Left colon (tissue), 2 donors: ENCODE measurements around the gene ZNF181. TPM values are rescaled to one million over a fixed set of nuclear protein-coding genes. Genes with fewer than 3 reads are reported as not detected.

Source experiments
- ATAC-seq: fragments of 200-7000 bp; cut with Tn5 transposase; one replicate; pipeline ENCODE4 v1.9.1; 2020; ENCODE audit warnings: mild to moderate bottlenecking, moderate library complexity
- DNase-seq, 2 donors: peaks; one replicate each; pipeline ENCODE4 v3.0.0-alpha.2; 2020
- intact Hi-C, 2 donors: fragments of 100-400 bp; cut with DNase I in 1 of 2; cut with micrococcal nuclease in 1 of 2; formaldehyde crosslinking; loops; one replicate each; pipeline versions ENCODE4 v1.11.2 to v1.14.0; 2022; cut with DNase I, micrococcal nuclease
- total RNA-seq, 2 donors: library from RNA; stranded (reverse); fragmentation: NEBNext Ultra II Directional; extraction: Animal tissue kit (Norgen Biotek cat#: 25700); gene quantifications; one replicate each; pipeline ENCODE4 v1.2.1, GENCODE V29; 2021
- donor health status: DM: no; HTN: no; CAD: no.
- donor health status: DM: yes; HTN: yes; CAD: no.

ZNF181 gene
- total RNA-seq, 2 donors from 2014 or later: 8.4 to 10.1 TPM

DNA sequence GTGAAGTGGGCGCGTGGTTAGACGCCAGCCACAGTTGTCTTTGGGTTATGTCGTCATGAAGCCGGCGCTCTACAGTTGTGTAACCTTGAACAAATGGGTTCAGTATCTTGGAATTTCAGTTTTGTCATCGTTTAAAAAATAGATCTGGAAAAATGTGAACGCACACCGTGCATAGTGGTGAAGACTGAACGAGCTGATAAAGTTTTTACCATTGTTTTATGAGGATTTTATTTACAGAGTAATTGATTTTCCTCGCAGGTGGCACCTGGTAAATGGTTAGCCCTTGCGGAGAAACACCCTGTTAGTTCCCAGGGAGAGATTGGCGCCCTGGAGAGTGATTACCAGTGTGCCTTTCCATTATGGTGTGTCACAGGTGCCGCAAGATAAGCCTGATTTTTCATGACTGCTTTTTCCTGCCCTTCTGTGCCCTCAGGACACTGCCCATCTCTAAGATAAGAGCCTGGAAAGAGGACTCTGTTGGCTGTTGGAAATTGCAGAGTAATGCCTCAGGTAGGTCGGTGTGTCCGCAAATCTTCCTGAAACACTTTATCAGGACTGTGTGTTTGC lies 577 bp downstream of the ZNF181 start:
- ATAC-seq: peak; percentile 52
- intact Hi-C loops: loop anchor here in 1 of 2 donors (5.0 kb wide), 1 partner anchor 38 kb away; the partner anchor contains the start of gene ZNF599
- peak; percentile 20 to 32 for DNase-seq

DNA sequence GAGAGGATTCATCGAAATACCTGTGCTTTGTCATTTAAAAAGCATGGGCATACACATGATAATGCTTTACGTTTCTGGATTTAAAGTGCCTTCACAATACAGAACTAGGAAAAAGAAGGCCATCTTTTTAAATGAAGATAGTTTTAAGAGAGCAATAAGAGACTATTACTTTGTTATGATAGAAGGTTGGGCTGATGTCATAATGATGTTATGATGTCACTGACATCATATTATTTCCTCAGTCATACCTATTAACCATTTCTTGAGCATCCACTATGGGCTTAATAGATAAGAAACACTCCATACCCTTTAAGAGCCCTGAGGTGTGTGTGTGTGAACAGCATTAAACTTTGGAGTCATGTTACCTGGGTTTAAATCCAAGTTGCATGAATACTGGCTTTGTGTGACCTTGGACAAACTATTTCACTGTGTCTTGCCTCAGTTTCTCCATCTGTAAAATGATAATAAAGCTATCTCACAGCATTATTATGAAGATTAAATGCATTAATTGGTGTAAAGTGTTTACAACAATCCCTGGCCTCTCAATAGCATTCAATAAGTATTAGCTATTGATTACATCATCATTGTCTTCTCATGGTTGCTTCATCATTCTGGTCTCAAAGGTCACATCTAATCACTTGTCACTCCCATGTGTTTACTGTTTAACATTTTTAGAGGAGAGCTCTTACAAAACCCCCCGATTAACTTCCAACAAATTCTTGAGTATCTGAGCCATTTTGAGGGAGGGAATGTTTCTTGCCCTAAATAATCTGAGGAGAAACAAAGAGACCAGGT lies 11.1 kb downstream of the ZNF181 start:
- DNase-seq (no peak), ATAC-seq (no peak)
- intact Hi-C loops: no loop called here

DNA sequence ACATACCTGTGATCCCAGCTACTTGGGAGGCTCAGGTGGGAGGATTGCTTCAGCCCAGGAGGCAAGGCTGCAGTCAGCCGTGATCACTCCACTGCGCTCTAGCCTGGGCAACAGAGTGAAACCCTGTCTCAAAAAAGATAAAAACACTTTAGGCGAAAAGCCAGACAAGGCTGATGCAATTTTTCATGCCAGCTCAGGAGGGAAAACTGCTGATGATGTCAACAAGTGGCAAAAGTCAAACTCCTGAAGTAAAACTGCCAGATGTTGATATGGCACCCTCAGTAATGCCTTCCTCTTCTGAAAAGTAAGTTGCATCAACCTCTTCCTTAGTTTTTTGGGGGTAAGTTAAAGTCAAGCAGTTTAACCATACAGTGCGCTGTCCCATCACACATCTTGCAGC lies 23.4 kb downstream of the ZNF181 start:
- ATAC-seq: no peak
- intact Hi-C loops: no loop called here
- no peak for DNase-seq

DNA sequence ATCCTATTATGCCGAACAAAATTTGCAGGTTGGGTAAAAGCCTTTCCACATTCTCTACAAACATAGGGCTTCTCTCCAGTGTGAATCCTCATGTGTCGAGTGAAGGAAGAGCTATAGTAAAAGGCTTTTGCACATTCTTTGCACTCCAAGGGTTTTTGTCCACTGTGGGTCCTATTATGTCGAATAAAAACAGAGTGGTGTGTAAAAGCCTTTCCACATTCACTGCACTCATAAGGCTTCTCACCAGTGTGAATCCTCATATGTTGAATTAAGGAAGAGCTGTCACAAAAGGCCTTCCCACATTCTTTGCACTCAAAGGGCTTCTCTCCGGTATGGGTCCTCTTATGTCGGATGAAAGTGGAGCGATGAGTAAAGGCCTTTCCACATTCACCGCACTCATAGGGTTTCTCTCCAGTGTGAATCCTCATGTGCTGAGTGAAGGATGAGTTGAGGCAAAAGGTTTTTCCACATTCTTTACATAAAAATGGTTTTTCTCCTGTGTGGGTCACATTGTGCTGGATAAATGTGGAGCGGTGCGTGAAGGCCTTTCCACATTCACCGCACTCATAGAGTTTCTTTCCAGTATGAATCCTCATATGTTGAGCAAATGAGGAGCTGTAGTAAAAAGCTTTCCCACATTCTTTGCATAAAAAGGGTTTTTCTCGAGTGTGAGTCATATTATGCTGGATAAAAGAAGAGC lies 25.3 kb downstream of the ZNF181 start:
- DNase-seq (no peak), ATAC-seq (no peak)
- intact Hi-C loops: no loop called here

DNA sequence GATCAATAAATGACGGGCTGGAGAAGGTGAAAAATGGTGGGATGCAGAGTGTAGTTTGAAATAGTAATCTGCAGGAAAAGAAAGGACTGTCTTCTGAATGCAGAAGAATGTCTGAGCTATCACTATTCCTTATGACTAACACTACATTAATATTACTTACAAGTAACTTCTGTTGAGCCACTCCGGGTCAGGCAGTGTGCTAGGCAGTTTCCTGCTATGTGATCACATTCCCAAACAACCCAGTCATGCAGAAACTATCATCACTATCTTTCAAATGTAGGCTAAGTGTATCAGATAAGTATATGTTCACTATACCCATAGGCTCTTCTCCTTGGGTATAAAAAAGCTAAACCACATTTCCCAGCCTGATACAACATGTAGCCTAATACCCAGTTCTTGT lies 32.3 kb downstream of the ZNF181 start:
- no peak for ATAC-seq
- no peak for DNase-seq
- intact Hi-C loops: no loop called here

DNA sequence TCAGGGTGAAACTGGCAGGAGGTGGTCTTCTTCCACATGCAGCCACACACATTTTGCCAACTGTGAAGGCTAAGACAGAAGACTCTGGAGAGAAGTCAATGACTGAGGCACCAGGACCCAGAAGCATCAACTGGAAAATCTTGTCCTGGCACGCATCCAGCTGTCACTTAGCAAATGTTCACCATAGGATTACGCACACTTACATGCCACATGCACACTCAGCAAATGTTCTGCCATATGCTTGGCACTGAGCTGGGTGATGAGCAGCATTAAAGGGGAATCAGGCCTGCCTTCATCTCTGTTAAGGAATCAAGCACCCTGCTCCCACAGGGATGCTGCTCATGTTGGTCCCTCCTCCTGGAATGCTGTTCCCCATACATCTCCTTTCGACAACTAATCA lies 33.9 kb downstream of the ZNF181 start:
- intact Hi-C loops: no loop called here
- DNase-seq (no peak), ATAC-seq (no peak)

DNA sequence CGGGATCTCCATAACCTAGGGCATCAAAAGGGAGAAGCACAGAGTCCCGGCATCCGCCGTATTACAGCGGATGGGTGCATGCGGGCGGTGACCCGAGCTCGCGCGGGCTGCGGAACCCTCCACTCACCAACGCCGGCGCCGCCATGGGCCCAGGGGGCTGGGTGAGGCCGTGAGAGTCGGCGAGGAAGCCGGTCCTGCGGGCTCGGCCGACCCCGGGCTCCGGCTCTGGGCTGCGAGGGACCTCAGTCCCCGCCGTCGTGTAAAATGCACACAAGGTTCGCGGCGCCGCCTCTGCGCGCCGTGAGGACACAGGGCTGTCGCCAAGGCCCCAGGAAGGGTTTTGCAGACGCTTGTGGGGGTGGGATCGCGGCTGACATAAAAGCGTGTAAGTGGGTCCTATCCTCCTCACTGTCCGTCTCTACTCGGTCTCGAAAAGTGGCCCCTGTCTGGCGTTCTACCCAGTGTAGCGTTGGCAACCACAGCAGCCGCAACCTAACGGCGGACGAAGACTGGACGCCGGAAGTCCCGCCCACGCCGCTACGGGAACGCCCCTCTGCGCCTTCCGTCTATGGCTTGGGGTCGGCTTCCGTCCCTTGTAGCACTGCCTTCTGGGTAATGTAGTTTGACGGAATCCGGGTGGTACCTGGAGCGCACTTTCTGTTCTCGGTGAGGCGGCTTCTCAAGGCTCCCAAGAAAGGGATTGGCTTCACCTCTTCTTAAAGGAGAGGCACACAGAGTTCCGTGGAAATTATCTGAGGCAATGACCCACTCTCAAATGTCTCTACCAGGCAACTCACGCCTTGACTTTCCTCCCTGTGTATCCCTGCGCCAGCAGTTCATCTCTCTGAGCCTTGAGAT lies 38.9 kb downstream of the ZNF181 start, which contains the start of gene ZNF599:
Gene ZNF599, minus strand, starts transcription at position 519 of the 858 bp plus-strand sequence. Its CDS starts 374 bp downstream, at position 145.
- intact Hi-C loops: loop anchor here in 1 of 2 donors (5.0 kb wide), 1 partner anchor 36 kb away; no protein-coding TSS in a partner anchor
- ATAC-seq: peak; percentile 100
- peak; percentile 90 to 94 for DNase-seq

DNA sequence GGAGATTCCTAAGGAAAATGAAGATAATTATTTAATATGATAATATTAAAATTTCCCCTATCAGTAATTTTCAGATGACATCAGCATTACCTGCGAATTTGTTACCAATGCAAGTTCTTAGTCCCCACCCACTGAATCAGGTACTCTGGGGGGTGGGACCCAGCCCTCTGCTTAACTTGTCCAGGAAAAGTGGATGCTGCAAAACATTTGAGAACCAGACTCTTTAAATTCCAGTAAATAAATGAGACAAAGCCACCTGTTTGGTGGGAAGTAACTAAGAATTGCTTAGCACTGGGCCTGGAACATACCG lies 39.5 kb downstream of the ZNF181 start:
- no peak for ATAC-seq
- intact Hi-C loops: loop anchor here in 1 of 2 donors (5.0 kb wide), 1 partner anchor 36 kb away; no protein-coding TSS in a partner anchor
- no peak for DNase-seq

DNA sequence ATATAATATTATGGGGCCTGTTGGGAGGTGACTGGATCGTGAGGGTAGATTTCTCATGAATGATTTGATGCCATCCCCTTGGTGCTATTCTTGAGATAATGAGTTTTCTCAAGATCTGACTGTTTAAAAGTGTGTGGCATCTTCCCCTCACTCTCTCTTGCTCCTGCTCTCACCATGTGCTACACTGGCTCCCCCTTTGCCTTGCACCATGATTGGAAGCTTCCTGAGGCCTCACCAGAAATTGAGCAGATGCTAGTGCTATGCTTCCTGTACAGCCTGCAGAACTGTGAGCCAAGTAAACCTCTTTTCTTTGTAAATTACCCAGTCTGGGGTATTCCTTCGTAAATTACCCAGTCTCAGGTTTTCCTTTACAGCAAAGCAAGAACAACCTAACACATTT lies 40.8 kb downstream of the ZNF181 start:
- no peak for DNase-seq
- ATAC-seq: no peak
- intact Hi-C loops: loop anchor here in 1 of 2 donors (5.0 kb wide), 1 partner anchor 38 kb away; no protein-coding TSS in a partner anchor

DNA sequence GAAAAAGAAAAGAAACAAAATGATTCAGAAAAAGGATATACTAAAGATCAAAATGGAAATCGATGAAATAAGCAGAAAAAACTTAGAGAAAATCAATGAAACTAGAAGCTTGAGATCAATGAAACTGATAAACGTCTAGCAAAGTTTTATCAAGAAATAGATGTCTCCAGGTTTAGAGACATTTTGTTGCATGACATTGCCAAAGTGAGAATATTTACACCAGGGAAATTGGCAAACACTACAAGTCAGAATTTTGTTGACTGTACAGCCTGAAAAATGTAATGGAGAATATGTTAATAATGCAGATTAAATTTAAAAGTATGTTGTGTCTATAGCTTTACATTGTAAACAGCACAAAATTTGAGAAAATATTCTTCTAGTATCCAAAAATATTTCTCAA lies 44.3 kb downstream of the ZNF181 start:
- ATAC-seq (no peak), DNase-seq (no peak)
- intact Hi-C loops: no loop called here

DNA sequence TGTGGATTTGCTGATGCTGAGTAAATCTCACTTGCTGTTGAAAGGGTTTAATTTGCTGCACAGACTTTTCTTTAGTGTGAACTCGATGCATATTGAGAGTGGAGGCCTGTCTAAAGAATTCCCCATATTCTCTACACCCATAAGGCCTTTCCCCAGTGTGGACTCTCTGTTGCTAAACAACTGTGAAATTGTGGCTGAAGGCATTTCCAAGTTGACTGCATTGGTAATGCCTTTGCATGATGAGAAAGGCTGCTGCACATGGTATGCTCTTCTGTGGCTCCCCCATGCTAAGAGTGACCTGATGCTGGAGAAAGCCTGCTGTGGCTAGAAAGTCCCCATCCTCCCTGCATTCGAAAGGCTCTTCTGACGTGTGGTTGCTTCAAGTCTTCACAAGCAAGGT lies 45.6 kb downstream of the ZNF181 start:
- ATAC-seq (no peak), DNase-seq (no peak)
- intact Hi-C loops: no loop called here

DNA sequence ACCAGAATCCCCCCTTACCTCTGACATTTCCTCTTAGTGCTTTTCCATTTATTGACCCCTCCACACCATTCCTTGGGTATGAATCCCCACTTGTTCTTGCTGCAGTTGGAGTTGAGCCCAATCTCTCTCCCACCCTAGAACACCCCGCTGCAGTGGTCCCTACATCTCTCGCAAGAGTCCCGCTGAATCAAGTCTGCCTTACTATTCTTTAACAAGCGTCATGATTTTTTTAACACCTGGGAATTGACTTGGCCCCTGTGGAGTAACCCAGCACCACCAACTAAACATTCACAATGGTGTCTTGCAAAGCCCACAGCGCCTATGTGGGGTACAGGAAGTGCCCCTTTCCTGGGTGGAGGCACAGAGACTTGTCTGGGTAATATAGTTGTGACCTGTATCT lies 52.2 kb downstream of the ZNF181 start:
- DNase-seq (no peak), ATAC-seq (no peak)

DNA sequence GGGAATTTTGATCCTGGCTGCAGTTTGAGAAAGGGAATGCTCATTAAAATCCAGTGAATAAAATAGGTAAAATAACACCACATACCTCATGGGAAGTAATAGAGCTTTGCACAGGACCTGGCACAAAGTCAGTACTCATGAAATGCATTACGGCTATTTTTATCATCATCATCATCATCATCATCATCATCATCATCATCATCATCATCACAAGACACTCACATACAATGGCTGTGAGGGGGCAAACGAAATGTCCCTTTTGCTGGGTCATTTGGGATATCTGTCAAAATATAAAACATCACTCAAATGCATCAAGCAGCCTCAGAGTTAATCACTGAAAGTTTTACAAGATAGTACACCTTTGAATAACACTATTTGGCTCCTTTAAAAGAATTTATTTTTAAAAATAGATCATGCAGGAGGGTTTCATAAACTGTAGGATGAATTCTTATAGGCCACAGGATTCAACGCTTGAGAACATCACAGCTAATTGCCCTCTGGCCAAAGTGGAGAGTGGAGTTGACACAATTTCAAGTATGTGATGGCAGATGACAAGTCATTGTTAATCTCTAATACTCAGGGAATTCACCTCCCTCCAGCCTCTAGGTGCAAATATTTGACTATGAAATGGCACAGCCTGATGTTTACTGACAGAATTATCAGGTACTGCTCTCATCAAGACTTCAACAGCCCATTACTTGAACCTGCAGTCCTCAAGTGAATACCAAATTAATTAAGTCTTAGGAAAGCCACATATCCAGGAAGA lies 53.2 kb downstream of the ZNF181 start:
- ATAC-seq: no peak
- no peak for DNase-seq
- intact Hi-C loops: no loop called here

More for the DNA sequence above, 52.2 kb downstream of the ZNF181 start:
- intact Hi-C loops: no loop called here

DNA sequence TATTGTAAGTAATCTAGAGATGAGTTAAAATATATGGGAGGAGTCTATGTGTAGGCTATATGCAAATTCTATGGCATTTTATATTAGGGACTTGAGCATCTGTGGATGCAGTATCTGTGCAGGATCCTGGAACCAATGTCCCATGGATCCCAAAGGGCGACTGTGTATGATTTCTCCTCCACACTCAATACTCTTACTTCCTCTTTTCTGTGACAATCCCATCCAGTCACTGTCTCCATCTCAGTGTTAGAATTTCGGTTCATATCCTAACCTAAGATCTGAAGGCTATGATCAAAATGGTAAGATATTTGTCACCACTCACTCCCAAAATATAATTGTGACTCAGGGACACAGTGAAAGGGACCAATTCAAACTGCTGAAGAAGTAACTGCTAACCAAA lies 54.0 kb downstream of the ZNF181 start:
- ATAC-seq (no peak), DNase-seq (no peak)
- intact Hi-C loops: no loop called here

DNA sequence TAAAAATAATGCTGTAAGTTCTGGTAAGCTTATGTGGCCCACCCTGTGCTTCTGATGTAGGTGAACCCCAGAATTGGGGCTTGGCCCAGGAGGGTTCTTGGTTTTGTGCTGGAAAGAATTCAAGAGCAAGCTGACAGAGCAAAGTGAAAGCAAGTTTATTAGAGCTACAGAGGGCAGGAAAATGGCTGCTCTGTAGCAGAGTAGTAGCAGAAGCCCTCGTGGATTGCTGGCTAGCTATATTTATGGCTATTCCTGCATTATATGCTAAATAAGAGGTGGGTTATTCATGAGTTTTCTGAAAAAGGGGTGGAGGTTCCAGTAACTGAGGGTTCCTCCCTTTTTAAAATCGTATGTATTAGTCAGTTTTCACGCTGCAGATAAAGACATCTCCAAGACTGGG lies 59.5 kb downstream of the ZNF181 start:
- ATAC-seq (no peak), DNase-seq (no peak)
- intact Hi-C loops: no loop called here

DNA sequence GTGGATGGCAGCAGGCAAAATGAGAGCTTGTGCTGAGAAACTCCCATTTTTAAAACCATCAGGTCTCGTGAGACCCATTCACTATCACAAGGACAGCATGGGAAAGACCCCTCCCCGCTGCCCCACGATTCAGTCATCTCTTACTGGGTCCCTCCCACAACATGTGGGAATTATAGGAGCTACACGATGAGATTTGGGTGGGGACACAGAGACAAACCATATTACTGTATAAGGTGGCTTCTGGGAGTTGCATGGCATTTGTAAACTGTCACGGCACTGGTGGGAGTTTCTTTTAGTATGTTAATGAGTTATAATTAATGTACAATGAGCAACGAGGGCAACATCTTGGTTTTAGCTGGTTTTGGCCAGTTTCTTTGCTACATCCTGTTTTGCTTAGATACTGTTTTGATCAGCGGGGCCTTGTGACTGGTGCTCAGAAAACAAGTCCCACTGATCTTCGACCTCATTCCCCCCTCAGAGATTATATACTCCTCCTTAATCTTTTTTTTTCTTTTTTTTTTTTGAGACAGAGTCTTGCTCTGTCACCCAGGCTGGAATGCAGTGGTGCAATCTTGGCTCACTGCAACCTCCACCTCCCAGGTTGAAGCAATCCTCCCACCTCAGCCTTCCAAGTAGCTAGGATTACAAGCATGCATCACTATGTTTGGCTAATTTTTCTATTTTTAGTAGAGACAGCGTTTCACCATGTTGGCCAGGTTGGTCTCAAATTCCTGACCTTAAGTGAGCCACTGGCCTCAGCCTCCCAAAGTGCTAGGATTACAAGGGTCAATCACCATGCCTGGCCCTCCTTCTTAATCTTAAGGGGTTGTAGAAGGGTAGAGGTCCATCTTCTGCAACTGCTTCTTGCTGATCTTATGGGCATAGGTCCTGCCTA lies 60.3 kb downstream of the ZNF181 start:
- DNase-seq: no peak
- intact Hi-C loops: no loop called here
- ATAC-seq: no peak
